GM12801 (cell line): Measurements from ENCODE around the gene RIMKLA.

ENCODE experiments used
- CTCF ChIP-seq: IDR thresholded peaks from one replicate; pipeline ENCODE4 v1.5.1; 2011; ENCODE audit warnings: control low read depth; ENCODE audit not compliant: insufficient read length; ENCODE audit errors: extremely low read depth

Gene RIMKLA

GRCh38 chr1:42456010-42456753 is 75.6 kb downstream of the RIMKLA start, which contains the start of the genes PPCS and ZMYND12:
Gene PPCS, plus strand, starts transcription at chr1:42456543. Its CDS starts 23 bp downstream, at chr1:42456566.
Gene ZMYND12, minus strand, starts transcription at chr1:42456022. Its CDS starts 25 bp downstream, at chr1:42455997.
- no peak for TF ChIP-seq CTCF

GRCh38 chr1:42456754-42457089 is 76.1 kb downstream of the RIMKLA start:
- no peak for TF ChIP-seq CTCF

- no peak for TF ChIP-seq CTCF
Measured at GRCh38 chr1:42461196-42461595, 80.6 kb downstream of the RIMKLA start.

- no peak for TF ChIP-seq CTCF
Measured at GRCh38 chr1:42462828-42463763, 82.5 kb downstream of the RIMKLA start, which contains the start of gene CCDC30. Gene CCDC30, plus strand, starts transcription at chr1:42463286. Its CDS starts 17,266 bp downstream, at chr1:42480552.

- no peak for TF ChIP-seq CTCF
Measured at GRCh38 chr1:42463921-42464320, 83.3 kb downstream of the RIMKLA start.

GRCh38 chr1:42466030-42466429 is 85.4 kb downstream of the RIMKLA start:
- TF ChIP-seq CTCF: no peak

- no peak for TF ChIP-seq CTCF
Measured at GRCh38 chr1:42469727-42470126, 89.1 kb downstream of the RIMKLA start.
